Placental pericyte (primary cell): Measurements from ENCODE around the gene MAPK1. TPM values are rescaled to one million over a fixed set of nuclear protein-coding genes. Genes with fewer than 3 reads are reported as not detected.

Experiments used
- small RNA-seq: library from RNA; depleted of rRNA; stranded (forward); fragments of <200 nt; gene quantifications from one replicate; pipeline ENCODE3, GENCODE V24; 2012; ENCODE audit warnings: low replicate concordance
- total RNA-seq: library from RNA; depleted of rRNA; stranded (reverse); fragments of >200 nt; gene quantifications from 2 replicates; pipeline ENCODE4 v1.2.3, GENCODE V29; 2012

MAPK1 gene
- 34.4 and 134 TPM in 2 replicates for total RNA-seq

DNA sequence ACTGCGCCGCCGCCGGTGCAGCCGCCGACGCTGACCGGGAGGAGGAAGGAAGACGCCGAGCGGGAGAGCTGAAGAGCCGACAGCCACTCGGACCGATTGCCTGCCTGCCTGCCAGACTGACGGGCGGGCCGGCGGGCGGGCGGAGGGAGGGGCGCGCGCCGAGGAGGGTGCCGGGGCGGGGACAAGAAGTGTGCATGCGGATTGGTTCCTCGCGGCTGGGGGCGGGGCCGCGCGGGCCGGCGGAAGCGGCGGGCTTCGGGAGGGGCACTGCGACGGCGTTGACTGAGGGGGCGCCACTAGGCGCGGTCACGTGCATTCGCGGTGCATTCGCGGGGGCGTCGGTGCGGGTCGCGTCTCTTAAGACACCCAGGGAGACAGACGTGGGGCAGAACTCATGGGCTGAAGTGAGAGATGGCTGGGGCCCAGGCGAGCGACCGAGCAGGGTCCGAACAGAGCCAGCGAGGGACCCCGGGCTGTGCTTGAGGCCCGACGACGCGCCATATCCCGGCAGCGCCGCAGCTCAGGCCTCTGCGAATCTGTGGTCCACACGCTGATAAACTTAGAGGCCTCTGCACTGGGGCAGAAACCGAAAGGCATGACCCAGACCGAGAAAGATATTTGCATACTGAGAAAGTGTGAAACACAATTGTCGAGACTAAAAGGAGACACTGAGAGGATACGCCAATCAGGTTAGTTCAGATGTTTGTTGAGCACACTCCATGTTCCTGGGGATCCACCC is at the start of gene MAPK1:
Gene MAPK1, minus strand, starts transcription at position 118 of the 739 bp plus-strand sequence. CDS start 205 bp downstream, outside the sequence.

GRCh38 chr22:21735200-21736083 is 132.0 kb downstream of the MAPK1 start, which contains the start of gene YPEL1:
YPEL1 (minus strand) TSS chr22:21735794; CDS start chr22:21710744, 25,050 bp downstream.

Small RNAs within 50 kb of the gene (small RNA-seq; reads per million reads assigned to genes)
- not detected for gene RN7SL280P
- not detected for gene RNA5SP493

Other genes with a start within 250 kb of the MAPK1 start
- gene YDJC, start 237.6 kb downstream of the MAPK1 start, total RNA-seq, result 21.0 and 44.0 TPM in 2 replicates
- gene CCDC116, start 234.9 kb downstream of the MAPK1 start, total RNA-seq, result 0.14 and 0.22 TPM in 2 replicates
- gene SDF2L1, start 225.3 kb downstream of the MAPK1 start, total RNA-seq, result 29.5 and 262 TPM in 2 replicates
- 41.8 and 44.8 TPM in 2 replicates for gene PPIL2, start 201.6 kb downstream of the MAPK1 start, total RNA-seq
- gene YPEL1, start 131.9 kb downstream of the MAPK1 start, total RNA-seq, result 0.14 and 0.22 TPM in 2 replicates
- gene PPM1F, start 85.2 kb upstream of the MAPK1 start, total RNA-seq, result 21.7 and 56.3 TPM in 2 replicates
- 21.7 and 36.1 TPM in 2 replicates for gene TOP3B, start 115.1 kb upstream of the MAPK1 start, total RNA-seq